Liver (tissue), 9 donors: ENCODE measurements around the gene FBRS. TPM values are rescaled to one million over a fixed set of nuclear protein-coding genes. Genes with fewer than 3 reads are reported as not detected.

ENCODE experiments used
- DNase-seq: peaks from one replicate; pipeline ENCODE4 v3.0.0-alpha.2; 2017; ENCODE audit warnings: low spot score
- H3K27ac ChIP-seq, 2 donors: one replicate each; pipeline ENCODE4 v1.7.0; 2013; ENCODE audit warnings: inconsistent platforms in 2 of 2, low read length in 2 of 2, control low read depth in 1 of 2, low read depth in 1 of 2, mild to moderate bottlenecking in 1 of 2
- H3K27me3 ChIP-seq, 4 donors: one replicate each; pipeline versions ENCODE4 v1.6.1 to v1.7.0; 2013; ENCODE audit warnings: low read length in 3 of 4, inconsistent platforms in 1 of 4, mild to moderate bottlenecking in 1 of 4, moderate library complexity in 1 of 4; ENCODE audit not compliant: control insufficient read depth in 4 of 4, insufficient read depth in 4 of 4
- H3K36me3 ChIP-seq, 4 donors: one replicate each; pipeline versions ENCODE4 v1.6.1 to v1.7.0; 2013; ENCODE audit warnings: low read length in 3 of 4, mild to moderate bottlenecking in 3 of 4, low read depth in 1 of 4, moderate library complexity in 1 of 4; ENCODE audit not compliant: control insufficient read depth in 4 of 4, insufficient read depth in 3 of 4
- H3K4me1 ChIP-seq, 4 donors: one replicate each; pipeline versions ENCODE4 v1.6.1 to v1.7.0; 2013; ENCODE audit warnings: low read length in 3 of 4, mild to moderate bottlenecking in 3 of 4, moderate library complexity in 1 of 4; ENCODE audit not compliant: control insufficient read depth in 4 of 4, insufficient read depth in 4 of 4
- H3K4me3 ChIP-seq, 3 donors: one replicate each; pipeline versions ENCODE4 v1.6.1 to v1.7.0; 2013; ENCODE audit warnings: low read length in 3 of 3, control low read depth in 1 of 3, low read depth in 1 of 3, mild to moderate bottlenecking in 1 of 3
- H3K9ac ChIP-seq, 2 donors: one replicate each; pipeline ENCODE4 v1.7.0; 2013; ENCODE audit warnings: low read length in 2 of 2, mild to moderate bottlenecking in 2 of 2, moderate library complexity in 2 of 2, control low read depth in 1 of 2, low read depth in 1 of 2
- H3K9me3 ChIP-seq, 4 donors: one replicate each; pipeline versions ENCODE4 v1.6.1 to v1.7.0; 2013; ENCODE audit warnings: low read length in 3 of 4; ENCODE audit not compliant: control insufficient read depth in 4 of 4
- EGR1 ChIP-seq, 2 donors: IDR thresholded peaks; 2 replicates each; pipeline ENCODE4 v1.6.1; 2016 to 2018; ENCODE audit warnings: antibody characterized with exemption in 2 of 2, low read depth in 2 of 2
- FOXA1 ChIP-seq: IDR thresholded peaks from 2 replicates; pipeline ENCODE4 v1.6.1; 2016; ENCODE audit warnings: antibody characterized with exemption
- FOXA2 ChIP-seq: IDR thresholded peaks from 2 replicates; pipeline ENCODE4 v1.6.1; 2016; ENCODE audit warnings: antibody characterized with exemption
- GABPA ChIP-seq, 2 donors: IDR thresholded peaks in 1 of 2; conservative IDR thresholded peaks in 1 of 2; 2 replicates each; pipeline ENCODE4 v1.6.1; 2016; ENCODE audit warnings: antibody characterized with exemption in 2 of 2, mild to moderate bottlenecking in 1 of 2, moderate library complexity in 1 of 2
- HNF4A ChIP-seq, 2 donors: conservative IDR thresholded peaks; 2 replicates each; pipeline ENCODE4 v1.6.1; 2016; ENCODE audit warnings: antibody characterized with exemption in 2 of 2, mild to moderate bottlenecking in 2 of 2
- HNF4G ChIP-seq: IDR thresholded peaks from 2 replicates; pipeline ENCODE4 v1.6.1; 2016; ENCODE audit warnings: antibody characterized with exemption
- JUND ChIP-seq, 2 donors: IDR thresholded peaks; 2 replicates each; pipeline ENCODE4 v1.6.1; 2016; ENCODE audit warnings: antibody characterized with exemption in 2 of 2
- NR2F2 ChIP-seq: IDR thresholded peaks from 2 replicates; pipeline ENCODE4 v1.6.1; 2016; ENCODE audit warnings: antibody characterized with exemption
- RAD21 ChIP-seq, 2 donors: IDR thresholded peaks; 2 replicates each; pipeline ENCODE4 v1.6.1; 2016; ENCODE audit warnings: antibody characterized with exemption in 2 of 2, mild to moderate bottlenecking in 2 of 2
- RXRA ChIP-seq, 2 donors: IDR thresholded peaks; 2 replicates each; pipeline ENCODE4 v1.6.1; 2017 to 2018; ENCODE audit warnings: antibody characterized with exemption in 2 of 2, mild to moderate bottlenecking in 1 of 2
- SP1 ChIP-seq: IDR thresholded peaks from 2 replicates; pipeline ENCODE4 v1.6.1; 2018; ENCODE audit warnings: antibody characterized with exemption, mild to moderate bottlenecking
- TAF1 ChIP-seq: conservative IDR thresholded peaks from 2 replicates; pipeline ENCODE4 v1.6.1; 2016; ENCODE audit warnings: antibody characterized with exemption, mild to moderate bottlenecking
- YY1 ChIP-seq: IDR thresholded peaks from 2 replicates; pipeline ENCODE4 v1.6.1; 2016; ENCODE audit warnings: antibody characterized with exemption, mild to moderate bottlenecking
- WGBS: extraction: QIAGEN DNeasy Blood & Tissue Kit; methylation state at CpG from one replicate; pipeline ENCODE4 v1.1.7; 2013; 5-methylcytosine and 5-hydroxymethylcytosine counted together
- polyA plus RNA-seq, 2 donors: library from polyadenylated mRNA; stranded (reverse) in 1 of 2; unstranded in 1 of 2; fragments of 200-250 nt in 1 of 2; fragments of >200 nt in 1 of 2; fragmentation: Nextera tagmentation in 1 of 2; extraction: Ambion mirVana in 1 of 2; gene quantifications; one replicate each; pipeline versions ENCODE4 v1.2.1 to v1.2.3, GENCODE V29; 2013 to 2015
- total RNA-seq, 2 donors: library from RNA; depleted of rRNA; stranded (reverse); fragments of >200 nt; gene quantifications; one replicate each; pipeline ENCODE4 v1.2.3, GENCODE V29; 2014
- TF ChIP-seq, protein P1 (sequence below): fragments of 150-350 bp; IDR thresholded peaks from 2 replicates; pipeline ENCODE4 v1.5.1; 2017; ENCODE audit warnings: improper control_type of control experiment, low read depth, low read length; ENCODE audit not compliant: missing input control
- TF ChIP-seq, protein P2 (sequence below): IDR thresholded peaks from 2 replicates; pipeline ENCODE4 v1.6.1; 2016; ENCODE audit warnings: antibody characterized with exemption
- TF ChIP-seq, protein P3 (sequence below): IDR thresholded peaks from 2 replicates; pipeline ENCODE4 v1.6.1; 2016; ENCODE audit warnings: antibody characterized with exemption, mild to moderate bottlenecking
- TF ChIP-seq, protein P4 (sequence below): IDR thresholded peaks from 2 replicates; pipeline ENCODE4 v1.6.1; 2016; ENCODE audit warnings: antibody characterized with exemption
- TF ChIP-seq, protein P5 (sequence below): IDR thresholded peaks from 2 replicates; pipeline ENCODE4 v1.6.1; 2016; ENCODE audit warnings: antibody characterized with exemption
- donor health status: healthy.
- donor health status: healthy.
- donor health status: healthy.
- donor health status: healthy.
- donor health status: healthy.

FBRS gene
- total and polyA plus RNA-seq, 4 donors, result 4.1 to 15.5 (median 11.2) TPM

DNA sequence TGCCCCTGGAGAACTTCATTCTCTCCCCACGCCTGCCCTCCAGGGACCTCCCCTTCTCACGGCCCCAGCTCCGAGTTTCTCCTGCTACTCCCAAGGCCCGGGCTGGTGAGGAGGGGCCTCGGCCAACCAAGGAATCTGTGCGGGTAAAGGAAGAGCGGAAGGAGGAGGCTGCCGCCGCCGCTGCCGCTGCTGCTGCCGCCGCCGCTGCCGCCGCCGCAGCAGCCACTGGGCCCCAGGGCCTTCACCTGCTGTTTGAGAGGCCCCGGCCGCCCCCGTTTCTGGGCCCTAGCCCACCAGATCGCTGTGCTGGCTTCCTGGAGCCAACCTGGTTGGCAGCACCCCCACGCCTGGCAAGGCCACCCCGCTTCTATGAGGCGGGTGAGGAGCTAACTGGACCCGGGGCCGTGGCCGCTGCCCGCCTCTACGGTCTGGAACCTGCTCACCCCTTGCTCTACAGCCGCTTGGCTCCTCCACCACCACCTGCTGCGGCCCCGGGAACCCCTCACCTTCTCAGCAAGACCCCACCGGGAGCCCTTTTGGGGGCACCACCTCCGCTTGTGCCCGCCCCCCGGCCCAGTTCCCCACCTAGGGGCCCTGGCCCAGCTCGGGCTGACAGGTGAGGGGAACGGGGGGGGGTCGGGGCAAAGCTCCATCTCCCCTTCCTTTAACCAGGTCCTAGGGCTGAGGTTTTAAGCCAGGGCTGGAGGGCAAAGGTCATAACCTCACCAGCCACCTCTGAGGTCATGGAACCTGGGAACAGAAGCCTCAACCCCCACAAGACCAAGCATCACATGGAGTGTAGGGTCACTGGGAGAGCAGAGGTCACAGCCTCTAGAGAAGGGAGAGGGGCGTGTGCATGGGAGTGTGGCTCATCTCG, 11.0 kb downstream of the FBRS start:
- Histone ChIP-seq H3K36me3 (peaks cover 17 to 52% (median 22%) of the 10 kb centered on the region in 4 donors), H3K27ac (no peak overlapping the region), H3K9ac (no peak overlapping the region), H3K4me3 (no peak overlapping the region), H3K4me1 (peaks cover 7 to 14% (median 10%) of the 10 kb centered on the region in 4 donors), H3K27me3 (no peaks in the 10 kb centered on the region), H3K9me3 (no peaks in the 10 kb centered on the region)
- DNase-seq, result no peak
- TF ChIP-seq, protein P1, sequence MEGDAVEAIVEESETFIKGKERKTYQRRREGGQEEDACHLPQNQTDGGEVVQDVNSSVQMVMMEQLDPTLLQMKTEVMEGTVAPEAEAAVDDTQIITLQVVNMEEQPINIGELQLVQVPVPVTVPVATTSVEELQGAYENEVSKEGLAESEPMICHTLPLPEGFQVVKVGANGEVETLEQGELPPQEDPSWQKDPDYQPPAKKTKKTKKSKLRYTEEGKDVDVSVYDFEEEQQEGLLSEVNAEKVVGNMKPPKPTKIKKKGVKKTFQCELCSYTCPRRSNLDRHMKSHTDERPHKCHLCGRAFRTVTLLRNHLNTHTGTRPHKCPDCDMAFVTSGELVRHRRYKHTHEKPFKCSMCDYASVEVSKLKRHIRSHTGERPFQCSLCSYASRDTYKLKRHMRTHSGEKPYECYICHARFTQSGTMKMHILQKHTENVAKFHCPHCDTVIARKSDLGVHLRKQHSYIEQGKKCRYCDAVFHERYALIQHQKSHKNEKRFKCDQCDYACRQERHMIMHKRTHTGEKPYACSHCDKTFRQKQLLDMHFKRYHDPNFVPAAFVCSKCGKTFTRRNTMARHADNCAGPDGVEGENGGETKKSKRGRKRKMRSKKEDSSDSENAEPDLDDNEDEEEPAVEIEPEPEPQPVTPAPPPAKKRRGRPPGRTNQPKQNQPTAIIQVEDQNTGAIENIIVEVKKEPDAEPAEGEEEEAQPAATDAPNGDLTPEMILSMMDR, result no peak
- no peak for TF ChIP-seq FOXA2
- TF ChIP-seq JUND (IDR thresholded peaks at IDR 0.05), result no peak
- TF ChIP-seq, protein P2, sequence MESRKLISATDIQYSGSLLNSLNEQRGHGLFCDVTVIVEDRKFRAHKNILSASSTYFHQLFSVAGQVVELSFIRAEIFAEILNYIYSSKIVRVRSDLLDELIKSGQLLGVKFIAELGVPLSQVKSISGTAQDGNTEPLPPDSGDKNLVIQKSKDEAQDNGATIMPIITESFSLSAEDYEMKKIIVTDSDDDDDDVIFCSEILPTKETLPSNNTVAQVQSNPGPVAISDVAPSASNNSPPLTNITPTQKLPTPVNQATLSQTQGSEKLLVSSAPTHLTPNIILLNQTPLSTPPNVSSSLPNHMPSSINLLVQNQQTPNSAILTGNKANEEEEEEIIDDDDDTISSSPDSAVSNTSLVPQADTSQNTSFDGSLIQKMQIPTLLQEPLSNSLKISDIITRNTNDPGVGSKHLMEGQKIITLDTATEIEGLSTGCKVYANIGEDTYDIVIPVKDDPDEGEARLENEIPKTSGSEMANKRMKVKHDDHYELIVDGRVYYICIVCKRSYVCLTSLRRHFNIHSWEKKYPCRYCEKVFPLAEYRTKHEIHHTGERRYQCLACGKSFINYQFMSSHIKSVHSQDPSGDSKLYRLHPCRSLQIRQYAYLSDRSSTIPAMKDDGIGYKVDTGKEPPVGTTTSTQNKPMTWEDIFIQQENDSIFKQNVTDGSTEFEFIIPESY, result no peak
- TF ChIP-seq RXRA (IDR thresholded peaks at IDR 0.05), result peak; percentile 93 to 99
- no peak for TF ChIP-seq RAD21 (IDR thresholded peaks at IDR 0.05)
- no peak for TF ChIP-seq FOXA1
- TF ChIP-seq NR2F2, result peak; percentile 96
- TF ChIP-seq SP1, result peak; percentile 73
- no peak for TF ChIP-seq YY1
- TF ChIP-seq TAF1, result no peak
- TF ChIP-seq, protein P3, sequence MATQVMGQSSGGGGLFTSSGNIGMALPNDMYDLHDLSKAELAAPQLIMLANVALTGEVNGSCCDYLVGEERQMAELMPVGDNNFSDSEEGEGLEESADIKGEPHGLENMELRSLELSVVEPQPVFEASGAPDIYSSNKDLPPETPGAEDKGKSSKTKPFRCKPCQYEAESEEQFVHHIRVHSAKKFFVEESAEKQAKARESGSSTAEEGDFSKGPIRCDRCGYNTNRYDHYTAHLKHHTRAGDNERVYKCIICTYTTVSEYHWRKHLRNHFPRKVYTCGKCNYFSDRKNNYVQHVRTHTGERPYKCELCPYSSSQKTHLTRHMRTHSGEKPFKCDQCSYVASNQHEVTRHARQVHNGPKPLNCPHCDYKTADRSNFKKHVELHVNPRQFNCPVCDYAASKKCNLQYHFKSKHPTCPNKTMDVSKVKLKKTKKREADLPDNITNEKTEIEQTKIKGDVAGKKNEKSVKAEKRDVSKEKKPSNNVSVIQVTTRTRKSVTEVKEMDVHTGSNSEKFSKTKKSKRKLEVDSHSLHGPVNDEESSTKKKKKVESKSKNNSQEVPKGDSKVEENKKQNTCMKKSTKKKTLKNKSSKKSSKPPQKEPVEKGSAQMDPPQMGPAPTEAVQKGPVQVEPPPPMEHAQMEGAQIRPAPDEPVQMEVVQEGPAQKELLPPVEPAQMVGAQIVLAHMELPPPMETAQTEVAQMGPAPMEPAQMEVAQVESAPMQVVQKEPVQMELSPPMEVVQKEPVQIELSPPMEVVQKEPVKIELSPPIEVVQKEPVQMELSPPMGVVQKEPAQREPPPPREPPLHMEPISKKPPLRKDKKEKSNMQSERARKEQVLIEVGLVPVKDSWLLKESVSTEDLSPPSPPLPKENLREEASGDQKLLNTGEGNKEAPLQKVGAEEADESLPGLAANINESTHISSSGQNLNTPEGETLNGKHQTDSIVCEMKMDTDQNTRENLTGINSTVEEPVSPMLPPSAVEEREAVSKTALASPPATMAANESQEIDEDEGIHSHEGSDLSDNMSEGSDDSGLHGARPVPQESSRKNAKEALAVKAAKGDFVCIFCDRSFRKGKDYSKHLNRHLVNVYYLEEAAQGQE, result no peak
- TF ChIP-seq, protein P4, sequence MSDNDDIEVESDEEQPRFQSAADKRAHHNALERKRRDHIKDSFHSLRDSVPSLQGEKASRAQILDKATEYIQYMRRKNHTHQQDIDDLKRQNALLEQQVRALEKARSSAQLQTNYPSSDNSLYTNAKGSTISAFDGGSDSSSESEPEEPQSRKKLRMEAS, result no peak
- TF ChIP-seq EGR1 (IDR thresholded peaks at IDR 0.05; ENCODE audit: low read depth in 2 of 2), result no peak
- TF ChIP-seq GABPA (IDR thresholded peaks at IDR 0.05 in 1 of 2, conservative IDR thresholded peaks at IDR 0.05 in 1 of 2), result no peak
- TF ChIP-seq, protein P5, sequence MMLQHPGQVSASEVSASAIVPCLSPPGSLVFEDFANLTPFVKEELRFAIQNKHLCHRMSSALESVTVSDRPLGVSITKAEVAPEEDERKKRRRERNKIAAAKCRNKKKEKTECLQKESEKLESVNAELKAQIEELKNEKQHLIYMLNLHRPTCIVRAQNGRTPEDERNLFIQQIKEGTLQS, result no peak
- TF ChIP-seq HNF4G, result no peak
- TF ChIP-seq HNF4A (conservative IDR thresholded peaks at IDR 0.05), result peak; percentile 50 to 72
- 83% methylated on average over 41 of the region's 41 CpGs for WGBS
